HEK293 (cell line): ENCODE results near the gene GALT.

Source experiments
- CTCF ChIA-PET: fragments of 350-600 bp; formaldehyde crosslinking; extraction: SDS; loops from one replicate; lab custom pipeline; 2021; ENCODE audit warnings: antibody characterized with exemption; lab: Yijun Ruan, JAX
- POLR2A ChIA-PET: fragments of 300-600 bp; formaldehyde crosslinking; extraction: SDS; loops from one replicate; lab custom pipeline; 2020; ENCODE audit warnings: antibody characterized with exemption, inconsistent platforms; lab: Yijun Ruan, JAX
- H3K27ac ChIP-seq: fragments of 200-500 bp; sonication (Bioruptor generic); 2 replicates; pipeline ENCODE4 v1.5.1; 2014; ENCODE audit warnings: low read depth, low read length, control low read depth, inconsistent platforms; ENCODE audit errors: extremely low read depth
- H3K36me3 ChIP-seq, 2 experiments: fragments of 200-500 bp in 1 of 2; sonication (Bioruptor generic) in 1 of 2; 1 replicate in 1 of 2; 2 replicates in 1 of 2; pipeline ENCODE4 v1.5.1; 2014 to 2017; ENCODE audit warnings: inconsistent platforms in 2 of 2, low read length in 2 of 2; ENCODE audit not compliant: control insufficient read depth in 2 of 2, insufficient read depth in 1 of 2
- H3K4me1 ChIP-seq: fragments of 200-500 bp; sonication (Bioruptor generic); 2 replicates; pipeline ENCODE4 v1.5.1; 2014; ENCODE audit warnings: mild to moderate bottlenecking, low read length, inconsistent platforms; ENCODE audit not compliant: control insufficient read depth, insufficient read depth
- H3K4me3 ChIP-seq: 2 replicates; pipeline ENCODE4 v1.5.1; 2011; ENCODE audit warnings: low read depth, mild to moderate bottlenecking, control low read depth, low read length, moderate library complexity
- H3K9me3 ChIP-seq: fragments of 200-500 bp; sonication (Bioruptor generic); 2 replicates; pipeline ENCODE4 v1.5.1; 2014; ENCODE audit warnings: low read depth, low read length, inconsistent platforms; ENCODE audit not compliant: control insufficient read depth, insufficient read depth
- PRDM10 ChIP-seq: fragments of 450-650 bp; formaldehyde crosslinking; IDR thresholded peaks from 2 replicates; pipeline ENCODE4 v1.5.1; 2016; ENCODE audit warnings: missing biosample characterization, missing genetic modification characterization
- ZBTB20 ChIP-seq: fragments of 450-650 bp; formaldehyde crosslinking; IDR thresholded peaks from 2 replicates; pipeline ENCODE4 v1.5.1; 2016; ENCODE audit warnings: missing biosample characterization, missing genetic modification characterization
- ZFHX2 ChIP-seq: fragments of 450-650 bp; formaldehyde crosslinking; conservative IDR thresholded peaks from 2 replicates; pipeline ENCODE4 v1.5.1; 2016; ENCODE audit warnings: missing biosample characterization, missing genetic modification characterization
- ZNF112 ChIP-seq: fragments of 450-650 bp; formaldehyde crosslinking; IDR thresholded peaks from 2 replicates; pipeline ENCODE4 v1.5.0; 2017; ENCODE audit warnings: missing biosample characterization, missing genetic modification characterization
- ZNF132 ChIP-seq: fragments of 450-650 bp; formaldehyde crosslinking; IDR thresholded peaks from 2 replicates; pipeline ENCODE4 v1.5.1; 2017; ENCODE audit warnings: missing biosample characterization, missing genetic modification characterization, borderline replicate concordance
- ZNF175 ChIP-seq: fragments of 450-650 bp; formaldehyde crosslinking; IDR thresholded peaks from 2 replicates; pipeline ENCODE4 v1.5.1; 2016; ENCODE audit warnings: missing biosample characterization, missing genetic modification characterization
- ZNF302 ChIP-seq: fragments of 450-650 bp; formaldehyde crosslinking; IDR thresholded peaks from 2 replicates; pipeline ENCODE4 v1.5.1; 2016; ENCODE audit warnings: missing biosample characterization, missing genetic modification characterization, low read depth
- ZNF600 ChIP-seq: fragments of 450-650 bp; formaldehyde crosslinking; IDR thresholded peaks from 2 replicates; pipeline ENCODE4 v1.5.1; 2016; ENCODE audit warnings: missing biosample characterization, missing genetic modification characterization
- ZNF692 ChIP-seq: fragments of 450-650 bp; formaldehyde crosslinking; IDR thresholded peaks from 2 replicates; pipeline ENCODE4 v1.5.1; 2016; ENCODE audit warnings: missing biosample characterization, missing genetic modification characterization
- ZNF747 ChIP-seq: fragments of 450-650 bp; formaldehyde crosslinking; IDR thresholded peaks from 2 replicates; pipeline ENCODE4 v1.5.1; 2016; ENCODE audit warnings: missing biosample characterization, missing genetic modification characterization
- ZNF76 ChIP-seq: fragments of 450-650 bp; formaldehyde crosslinking; IDR thresholded peaks from 2 replicates; pipeline ENCODE4; 2016; ENCODE audit warnings: low read depth, missing biosample characterization, missing genetic modification characterization, borderline replicate concordance
- ZSCAN30 ChIP-seq: fragments of 450-650 bp; IDR thresholded peaks from 2 replicates; pipeline ENCODE4 v1.5.1; 2018; ENCODE audit warnings: missing biosample characterization, mild to moderate bottlenecking, missing genetic modification characterization, moderate library complexity
- ZSCAN4 ChIP-seq: fragments of 450-650 bp; formaldehyde crosslinking; IDR thresholded peaks from 2 replicates; pipeline ENCODE4 v1.5.1; 2017; ENCODE audit warnings: missing biosample characterization, missing genetic modification characterization
- TF ChIP-seq, protein P1 (sequence below): fragments of 450-650 bp; formaldehyde crosslinking; IDR thresholded peaks from 2 replicates; pipeline ENCODE4 v1.5.1; 2016; ENCODE audit warnings: missing biosample characterization, missing genetic modification characterization
- TF ChIP-seq, protein P2 (sequence below): fragments of 450-650 bp; formaldehyde crosslinking; IDR thresholded peaks from 2 replicates; pipeline ENCODE4 v1.5.1; 2016; ENCODE audit warnings: missing biosample characterization, missing genetic modification characterization, low read depth
- TF ChIP-seq, protein P3 (sequence below): fragments of 450-650 bp; formaldehyde crosslinking; IDR thresholded peaks from 2 replicates; pipeline ENCODE4 v1.5.1; 2017; ENCODE audit warnings: missing biosample characterization, missing genetic modification characterization
- TF ChIP-seq, protein P4 (sequence below): fragments of 450-650 bp; formaldehyde crosslinking; IDR thresholded peaks from 2 replicates; pipeline ENCODE4 v1.5.1; 2016; ENCODE audit warnings: missing biosample characterization, missing genetic modification characterization

GALT gene

GRCh38 chr9:34663303-34663605, 16.8 kb downstream of the GALT start:
- Histone ChIP-seq H3K9me3 (no peaks in the 10 kb centered on the region), H3K4me3 (no peak overlapping the region), H3K4me1 (peaks cover 5% of the 10 kb centered on the region; the same call in 1 of the 2 replicates), H3K36me3 (peaks cover 0 to 24% of the 10 kb centered on the region in 2 experiments; a peak in 1 of 3 replicates), H3K27ac (no peak overlapping the region)
- ChIA-PET POLR2A (no interaction called here), CTCF (interaction anchor here (0.6 to 2.4 kb wide), 11 partner anchors 9 to 259 kb away, joined by 3 to 17 read pairs (median 4); partner anchors contain the start of gene GALT)
- TF ChIP-seq, protein P1, sequence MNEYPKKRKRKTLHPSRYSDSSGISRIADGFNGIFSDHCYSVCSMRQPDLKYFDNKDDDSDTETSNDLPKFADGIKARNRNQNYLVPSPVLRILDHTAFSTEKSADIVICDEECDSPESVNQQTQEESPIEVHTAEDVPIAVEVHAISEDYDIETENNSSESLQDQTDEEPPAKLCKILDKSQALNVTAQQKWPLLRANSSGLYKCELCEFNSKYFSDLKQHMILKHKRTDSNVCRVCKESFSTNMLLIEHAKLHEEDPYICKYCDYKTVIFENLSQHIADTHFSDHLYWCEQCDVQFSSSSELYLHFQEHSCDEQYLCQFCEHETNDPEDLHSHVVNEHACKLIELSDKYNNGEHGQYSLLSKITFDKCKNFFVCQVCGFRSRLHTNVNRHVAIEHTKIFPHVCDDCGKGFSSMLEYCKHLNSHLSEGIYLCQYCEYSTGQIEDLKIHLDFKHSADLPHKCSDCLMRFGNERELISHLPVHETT = no peak
- TF ChIP-seq, protein P2, sequence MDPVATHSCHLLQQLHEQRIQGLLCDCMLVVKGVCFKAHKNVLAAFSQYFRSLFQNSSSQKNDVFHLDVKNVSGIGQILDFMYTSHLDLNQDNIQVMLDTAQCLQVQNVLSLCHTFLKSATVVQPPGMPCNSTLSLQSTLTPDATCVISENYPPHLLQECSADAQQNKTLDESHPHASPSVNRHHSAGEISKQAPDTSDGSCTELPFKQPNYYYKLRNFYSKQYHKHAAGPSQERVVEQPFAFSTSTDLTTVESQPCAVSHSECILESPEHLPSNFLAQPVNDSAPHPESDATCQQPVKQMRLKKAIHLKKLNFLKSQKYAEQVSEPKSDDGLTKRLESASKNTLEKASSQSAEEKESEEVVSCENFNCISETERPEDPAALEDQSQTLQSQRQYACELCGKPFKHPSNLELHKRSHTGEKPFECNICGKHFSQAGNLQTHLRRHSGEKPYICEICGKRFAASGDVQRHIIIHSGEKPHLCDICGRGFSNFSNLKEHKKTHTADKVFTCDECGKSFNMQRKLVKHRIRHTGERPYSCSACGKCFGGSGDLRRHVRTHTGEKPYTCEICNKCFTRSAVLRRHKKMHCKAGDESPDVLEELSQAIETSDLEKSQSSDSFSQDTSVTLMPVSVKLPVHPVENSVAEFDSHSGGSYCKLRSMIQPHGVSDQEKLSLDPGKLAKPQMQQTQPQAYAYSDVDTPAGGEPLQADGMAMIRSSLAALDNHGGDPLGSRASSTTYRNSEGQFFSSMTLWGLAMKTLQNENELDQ (tag by site-specific recombination) = no peak
- TF ChIP-seq PRDM10 (tag by site-specific recombination) = no peak
- TF ChIP-seq ZNF76 (tag by site-specific recombination) = no peak
- no peak for TF ChIP-seq ZFHX2 (tag by site-specific recombination)
- no peak for TF ChIP-seq ZNF112 (tag by site-specific recombination)
- TF ChIP-seq ZSCAN4 = no peak

GRCh38 chr9:34664281-34665066, 18.0 kb downstream of the GALT start:
- no peak overlapping the region for H3K4me3 ChIP-seq
- ChIA-PET CTCF (interaction anchor here (0.5 to 2.4 kb wide), 12 partner anchors 12 to 908 kb away, joined by 3 to 17 read pairs (median 4); partner anchors contain the start of gene GALT), POLR2A (interaction anchor here (0.7 to 1.6 kb wide), 9 partner anchors 8 to 787 kb away, joined by 3 to 14 read pairs (median 4); partner anchors contain the start of genes GALT, IL11RA and SIGMAR1)
- peaks cover 5% of the 10 kb centered on the region; the same call in 1 of the 2 replicates for H3K4me1 ChIP-seq
- no peaks in the 10 kb centered on the region for H3K9me3 ChIP-seq
- no peak overlapping the region; the same call in 1 of the 2 replicates for H3K27ac ChIP-seq
- peaks cover 0 to 34% of the 10 kb centered on the region in 2 experiments; a peak in 1 of 3 replicates for H3K36me3 ChIP-seq
- TF ChIP-seq ZNF302 (tag by site-specific recombination) (no peak), ZBTB20 (tag by site-specific recombination) (no peak), ZSCAN30 (0 out of 2 replicates have a peak, but pooled peaks have one; percentile 17), ZNF175 (no peak), ZNF692 (tag by site-specific recombination) (peak; percentile 78), ZNF132 (tag by site-specific recombination) (no peak), ZNF600 (tag by site-specific recombination) (peak; percentile 72), ZNF747 (tag by site-specific recombination) (no peak)
- TF ChIP-seq, protein P3, sequence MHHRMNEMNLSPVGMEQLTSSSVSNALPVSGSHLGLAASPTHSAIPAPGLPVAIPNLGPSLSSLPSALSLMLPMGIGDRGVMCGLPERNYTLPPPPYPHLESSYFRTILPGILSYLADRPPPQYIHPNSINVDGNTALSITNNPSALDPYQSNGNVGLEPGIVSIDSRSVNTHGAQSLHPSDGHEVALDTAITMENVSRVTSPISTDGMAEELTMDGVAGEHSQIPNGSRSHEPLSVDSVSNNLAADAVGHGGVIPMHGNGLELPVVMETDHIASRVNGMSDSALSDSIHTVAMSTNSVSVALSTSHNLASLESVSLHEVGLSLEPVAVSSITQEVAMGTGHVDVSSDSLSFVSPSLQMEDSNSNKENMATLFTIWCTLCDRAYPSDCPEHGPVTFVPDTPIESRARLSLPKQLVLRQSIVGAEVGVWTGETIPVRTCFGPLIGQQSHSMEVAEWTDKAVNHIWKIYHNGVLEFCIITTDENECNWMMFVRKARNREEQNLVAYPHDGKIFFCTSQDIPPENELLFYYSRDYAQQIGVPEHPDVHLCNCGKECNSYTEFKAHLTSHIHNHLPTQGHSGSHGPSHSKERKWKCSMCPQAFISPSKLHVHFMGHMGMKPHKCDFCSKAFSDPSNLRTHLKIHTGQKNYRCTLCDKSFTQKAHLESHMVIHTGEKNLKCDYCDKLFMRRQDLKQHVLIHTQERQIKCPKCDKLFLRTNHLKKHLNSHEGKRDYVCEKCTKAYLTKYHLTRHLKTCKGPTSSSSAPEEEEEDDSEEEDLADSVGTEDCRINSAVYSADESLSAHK (tag by site-specific recombination) = no peak
- TF ChIP-seq, protein P4, sequence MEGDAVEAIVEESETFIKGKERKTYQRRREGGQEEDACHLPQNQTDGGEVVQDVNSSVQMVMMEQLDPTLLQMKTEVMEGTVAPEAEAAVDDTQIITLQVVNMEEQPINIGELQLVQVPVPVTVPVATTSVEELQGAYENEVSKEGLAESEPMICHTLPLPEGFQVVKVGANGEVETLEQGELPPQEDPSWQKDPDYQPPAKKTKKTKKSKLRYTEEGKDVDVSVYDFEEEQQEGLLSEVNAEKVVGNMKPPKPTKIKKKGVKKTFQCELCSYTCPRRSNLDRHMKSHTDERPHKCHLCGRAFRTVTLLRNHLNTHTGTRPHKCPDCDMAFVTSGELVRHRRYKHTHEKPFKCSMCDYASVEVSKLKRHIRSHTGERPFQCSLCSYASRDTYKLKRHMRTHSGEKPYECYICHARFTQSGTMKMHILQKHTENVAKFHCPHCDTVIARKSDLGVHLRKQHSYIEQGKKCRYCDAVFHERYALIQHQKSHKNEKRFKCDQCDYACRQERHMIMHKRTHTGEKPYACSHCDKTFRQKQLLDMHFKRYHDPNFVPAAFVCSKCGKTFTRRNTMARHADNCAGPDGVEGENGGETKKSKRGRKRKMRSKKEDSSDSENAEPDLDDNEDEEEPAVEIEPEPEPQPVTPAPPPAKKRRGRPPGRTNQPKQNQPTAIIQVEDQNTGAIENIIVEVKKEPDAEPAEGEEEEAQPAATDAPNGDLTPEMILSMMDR (tag by site-specific recombination) = peak; percentile 79
